Measurements from ENCODE around the gene LDHAL6B.

LDHAL6B gene

GRCh38 chr15:59178151-59178695 lies 28.4 kb upstream of the LDHAL6B start:
- DNase-seq, result peak; percentile 30 to 53

DNA sequence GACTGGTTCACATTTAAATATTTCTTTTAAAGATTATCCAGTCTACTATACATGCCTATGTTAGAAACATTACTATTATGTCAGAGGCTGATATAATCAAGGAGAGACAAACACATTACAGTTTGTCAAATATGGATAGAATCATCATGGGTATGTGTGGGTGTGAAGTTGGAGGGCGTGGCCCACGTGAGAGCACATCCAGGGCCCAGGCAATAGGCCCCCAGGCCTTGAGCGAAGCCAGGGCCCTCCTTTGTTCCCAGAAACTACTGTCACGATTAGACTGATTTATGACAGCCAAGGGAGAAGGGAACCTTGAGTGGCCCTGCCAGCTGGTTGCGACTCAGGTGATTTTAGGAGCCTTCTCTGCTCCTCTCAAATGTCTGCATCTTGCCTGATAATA lies 26.9 kb upstream of the LDHAL6B start:
- DNase-seq, result no peak

- DNase-seq, result no peak
Measured at GRCh38 chr15:59180945-59181600, 25.6 kb upstream of the LDHAL6B start.

- no peak for DNase-seq
Measured at GRCh38 chr15:59185725-59186124, 20.9 kb upstream of the LDHAL6B start.

DNA sequence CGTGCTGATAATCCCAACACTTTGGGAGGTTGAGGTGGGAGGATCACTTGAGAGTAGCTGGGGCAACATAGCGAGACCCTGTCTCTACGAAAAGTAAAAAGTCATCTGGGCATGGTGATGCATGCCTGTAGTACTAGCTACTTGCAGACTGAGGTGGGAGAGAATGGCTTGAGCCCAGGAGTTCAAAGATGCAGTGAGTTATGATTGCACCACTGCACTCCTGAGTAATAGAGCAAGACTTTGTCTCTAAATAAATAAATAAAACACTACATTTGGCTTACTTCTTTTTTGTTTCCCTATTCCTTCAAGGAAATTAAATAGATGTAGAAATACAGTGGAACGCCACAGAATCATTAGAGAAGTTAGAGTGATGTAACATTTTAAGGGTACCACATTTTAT lies 20.1 kb upstream of the LDHAL6B start:
- DNase-seq, result no peak

DNA sequence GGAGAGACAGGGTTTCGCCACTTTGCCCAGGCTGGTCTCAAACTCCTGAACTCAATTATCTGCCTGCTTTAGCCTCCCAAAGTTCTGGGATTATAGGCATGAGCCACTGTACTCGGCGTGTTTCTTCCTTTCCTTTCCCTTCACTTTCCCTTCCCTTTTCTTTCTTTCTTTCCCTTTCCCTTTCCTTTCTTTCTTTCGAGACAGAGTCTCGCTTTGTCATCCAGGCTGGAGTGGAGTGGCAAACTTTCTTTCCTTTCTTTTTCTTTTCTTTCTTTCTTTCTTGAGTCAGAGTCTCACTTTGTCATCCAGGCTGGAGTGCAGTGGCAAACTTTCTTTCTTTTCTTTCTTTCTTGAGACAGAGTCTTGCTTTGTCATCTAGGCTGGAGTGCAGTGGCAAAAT lies 17.4 kb upstream of the LDHAL6B start:
- DNase-seq, result no peak

GRCh38 chr15:59190291-59190690 lies 16.4 kb upstream of the LDHAL6B start:
- DNase-seq, result no peak

- no peak for DNase-seq
Measured at GRCh38 chr15:59191855-59192237, 14.8 kb upstream of the LDHAL6B start.

DNA sequence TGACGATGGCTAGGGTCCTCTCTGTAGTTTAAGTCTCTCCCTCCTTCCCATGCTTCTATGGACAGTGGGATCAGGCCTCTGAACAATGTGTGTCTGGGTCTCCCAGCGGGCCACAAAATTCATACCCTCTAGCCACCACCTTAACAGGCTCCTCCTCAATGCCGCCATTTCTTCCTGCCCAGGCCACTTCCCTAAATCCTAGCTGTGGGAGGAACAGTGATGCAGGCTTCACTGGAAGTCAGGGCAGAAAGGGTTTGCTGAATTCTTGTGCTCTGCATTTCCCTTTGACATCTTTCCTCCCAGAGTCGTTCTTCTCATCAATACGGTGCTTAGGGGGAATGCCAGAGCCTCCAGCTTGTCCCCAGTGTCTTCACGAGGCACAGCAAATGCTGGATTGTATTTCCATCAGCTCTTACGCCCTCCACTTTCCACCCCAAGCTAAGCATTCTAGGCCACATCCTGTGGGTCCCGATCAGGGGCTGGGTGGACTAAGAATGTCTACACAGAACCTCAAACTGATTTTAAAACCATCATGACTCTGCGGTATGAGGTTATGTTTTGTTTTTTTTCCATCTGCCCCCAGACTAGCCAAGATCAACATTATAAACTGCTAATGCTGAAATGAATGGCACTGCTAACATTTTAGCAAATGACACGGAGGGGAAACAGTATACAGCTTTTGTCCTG lies 11.9 kb upstream of the LDHAL6B start:
- no peak for DNase-seq

DNA sequence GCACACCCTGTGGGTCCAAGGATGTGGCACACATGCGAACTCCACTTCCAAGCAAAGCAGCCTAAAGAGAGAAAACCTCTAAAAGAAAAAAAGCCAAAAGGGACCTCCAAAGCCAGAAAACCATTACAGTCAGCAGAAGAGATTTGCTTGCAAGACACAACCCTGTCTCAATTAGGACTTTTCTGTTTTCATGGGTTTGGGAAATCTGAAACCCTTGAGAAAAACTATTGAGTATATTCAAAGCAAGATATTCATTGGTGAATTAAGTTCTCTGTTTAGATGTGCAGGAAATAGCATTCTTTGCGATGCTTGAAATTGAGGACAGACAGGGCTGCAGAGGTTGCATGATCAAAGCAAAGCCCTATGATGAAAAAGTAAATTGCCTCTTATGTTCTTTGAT lies 10.2 kb upstream of the LDHAL6B start:
- DNase-seq, result no peak

- no peak for DNase-seq
Measured at GRCh38 chr15:59197454-59197853, 9.2 kb upstream of the LDHAL6B start.

DNA sequence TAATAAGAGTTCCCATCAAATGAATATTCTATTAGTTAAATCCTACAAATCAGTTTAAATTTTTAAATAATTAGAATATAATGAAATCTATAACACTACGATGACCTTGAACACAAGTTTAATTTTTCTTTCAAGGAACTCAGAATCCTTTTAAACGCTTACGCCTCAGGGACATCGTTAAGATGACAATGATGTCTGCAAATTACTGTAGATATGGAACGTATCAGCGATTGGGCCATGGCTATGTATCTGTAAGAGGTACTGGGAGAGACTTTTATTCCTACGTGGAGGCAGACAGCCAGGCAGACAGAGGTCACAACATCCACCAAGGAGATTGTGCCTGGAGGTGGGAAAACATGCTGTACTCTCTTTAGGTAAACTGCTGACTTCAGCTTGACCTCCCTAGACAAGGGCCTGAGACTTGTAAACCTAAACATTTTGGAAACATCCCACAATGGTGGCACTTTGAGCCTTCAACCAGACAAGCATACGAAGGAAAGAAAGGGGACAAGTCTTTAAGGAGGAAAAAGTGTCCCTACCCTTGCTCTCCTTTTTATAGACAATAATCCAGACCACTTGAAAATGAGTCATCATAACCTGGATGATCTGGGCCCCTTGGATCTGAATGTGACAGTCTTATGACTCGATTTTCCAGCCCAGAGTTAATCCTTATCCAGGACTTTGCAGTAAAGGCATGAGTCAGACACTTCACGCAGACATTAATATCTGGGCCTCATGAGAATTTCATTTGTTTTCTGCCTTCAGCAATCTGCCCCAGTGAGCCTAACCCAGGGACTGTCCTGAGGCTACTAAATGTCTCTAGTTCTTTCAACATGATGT lies 6.8 kb upstream of the LDHAL6B start:
- DNase-seq, result no peak

DNA sequence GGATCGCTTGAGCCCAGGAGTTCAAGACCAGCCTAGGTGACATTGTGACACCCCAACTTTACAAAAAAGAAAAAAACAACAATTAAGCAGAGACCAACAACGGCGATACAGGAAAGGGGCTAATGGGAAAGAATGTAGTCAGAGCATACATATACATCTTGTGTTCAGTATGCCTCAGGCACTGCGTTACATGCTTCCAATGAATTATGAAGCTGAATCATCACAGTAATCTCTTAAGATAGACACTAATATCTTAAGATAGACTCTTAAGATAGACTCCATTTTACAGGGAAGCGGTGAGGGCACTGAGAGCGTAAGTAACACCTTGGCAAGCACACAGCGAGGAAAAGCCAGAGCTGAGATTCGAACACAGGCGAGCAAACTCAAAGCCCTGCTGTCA lies 6.1 kb upstream of the LDHAL6B start:
- no peak for DNase-seq

GRCh38 chr15:59203008-59203407 lies 3.6 kb upstream of the LDHAL6B start:
- DNase-seq, result no peak

GRCh38 chr15:59203657-59204056 lies 3.0 kb upstream of the LDHAL6B start:
- DNase-seq, result no peak

DNA sequence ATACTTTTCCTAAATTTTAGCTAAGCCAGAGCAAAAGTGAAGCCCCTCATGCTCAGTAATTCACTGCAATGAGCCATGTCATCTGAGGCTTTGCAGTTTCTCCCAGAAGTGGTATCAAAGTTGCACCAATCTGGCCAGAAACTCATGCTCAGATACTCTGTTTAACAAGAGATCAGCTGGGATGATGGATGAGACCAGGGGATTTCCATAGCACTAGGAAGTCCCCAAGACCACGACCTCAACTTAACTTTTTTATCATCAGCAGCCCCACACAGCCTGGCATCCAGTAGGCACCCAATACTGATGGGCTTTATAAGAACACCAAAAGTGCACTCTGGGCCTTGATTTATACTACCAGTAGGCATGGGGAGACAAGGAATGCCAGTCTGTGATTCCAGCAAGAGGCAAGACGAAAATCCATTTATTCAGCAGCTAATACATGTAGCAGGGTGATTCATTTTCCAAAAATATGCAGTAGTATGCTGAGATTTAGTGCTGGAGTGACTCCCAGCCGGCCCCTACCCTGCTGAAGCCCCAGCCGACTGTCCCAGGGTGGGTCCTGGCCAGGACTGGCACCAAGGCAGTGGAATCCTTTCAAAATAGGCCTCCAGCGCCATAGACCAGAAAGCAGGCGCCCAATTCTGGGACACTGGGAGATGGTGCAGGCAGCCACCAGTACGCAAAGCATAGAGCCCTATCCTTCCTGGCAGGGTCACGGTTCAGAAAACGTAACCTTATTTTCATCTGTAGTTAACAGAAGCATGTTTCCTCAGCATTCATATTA lies 612 bp upstream of the LDHAL6B start:
- no peak for DNase-seq

DNA sequence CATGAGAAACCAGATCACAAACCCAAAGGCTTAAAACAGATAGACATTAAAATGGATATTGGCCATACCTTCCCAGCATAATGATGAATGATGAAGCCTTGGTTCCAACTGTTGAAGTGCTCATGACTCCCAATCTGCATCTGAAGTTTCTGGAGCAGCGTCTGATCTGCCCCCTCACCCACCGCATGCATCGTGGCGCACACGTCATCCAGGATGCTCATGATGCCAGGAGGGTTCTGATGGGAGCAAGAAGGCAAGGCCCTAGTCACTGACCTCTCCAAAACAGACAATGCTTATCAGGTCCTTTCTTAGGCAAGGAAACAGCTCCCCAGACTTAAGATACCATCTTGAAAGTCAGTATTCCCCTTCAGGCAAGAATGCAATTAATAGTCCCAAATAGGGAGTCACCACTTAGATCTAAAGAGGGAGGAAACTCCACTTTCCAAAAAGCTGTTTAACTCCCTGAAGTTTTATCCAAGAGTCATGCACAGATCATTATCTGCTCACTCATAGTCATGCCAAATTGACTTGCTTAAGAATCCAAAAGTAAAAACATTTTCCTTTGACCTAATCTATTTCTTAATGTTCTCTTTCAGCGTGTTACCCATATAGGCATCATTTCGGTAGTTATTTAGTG lies 2.1 kb downstream of the LDHAL6B start:
- no peak for DNase-seq

DNA sequence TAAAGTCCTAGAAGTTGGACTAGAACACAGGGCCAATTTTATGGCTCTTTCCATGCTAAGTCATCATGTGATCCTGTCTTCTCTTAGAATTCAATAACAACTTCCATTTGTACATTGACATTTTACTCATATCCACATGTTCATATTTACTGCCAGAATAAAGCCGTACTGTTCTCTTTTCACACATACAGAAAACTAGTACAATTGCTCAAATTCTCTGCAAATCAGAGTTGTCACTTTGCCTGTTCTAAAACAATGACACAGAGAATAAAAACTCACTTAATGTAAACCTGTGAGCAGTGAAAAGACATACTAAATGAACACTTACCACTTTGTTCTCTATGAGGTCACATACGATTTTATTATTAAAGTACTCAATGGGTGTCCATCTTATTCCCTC lies 3.5 kb downstream of the LDHAL6B start:
- no peak for DNase-seq

GRCh38 chr15:59216911-59217310 lies 10.3 kb downstream of the LDHAL6B start:
- no peak for DNase-seq

DNA sequence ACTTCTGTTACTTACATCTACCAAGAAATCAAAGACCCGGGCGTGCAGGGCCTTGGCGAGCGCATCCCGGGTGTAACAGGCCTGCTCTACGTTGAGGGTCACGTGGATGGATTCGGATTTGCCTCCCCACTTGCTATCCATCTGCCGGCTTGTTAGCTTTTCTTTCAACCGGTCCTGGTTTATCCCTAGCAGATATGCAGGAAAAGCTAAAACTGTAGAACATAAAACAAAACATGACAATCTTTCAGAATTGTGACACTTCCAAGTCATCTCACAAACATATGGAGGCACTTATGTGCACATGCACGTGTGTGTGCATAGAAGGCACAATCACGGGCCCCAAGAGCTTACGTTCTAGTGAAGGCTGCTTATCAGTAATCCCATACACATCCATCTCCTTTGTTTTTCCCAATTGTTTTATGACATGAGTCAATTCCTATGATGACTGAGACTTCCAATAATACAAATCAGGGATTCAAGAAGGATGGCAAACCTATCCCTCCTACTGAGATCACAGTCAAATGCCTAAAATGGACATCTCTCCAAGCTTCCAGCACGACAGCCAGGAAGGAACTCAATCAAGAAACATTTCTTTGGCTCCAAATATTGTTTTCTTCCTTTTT lies 11.3 kb downstream of the LDHAL6B start:
- DNase-seq, result no peak

GRCh38 chr15:59218710-59219109 lies 12.1 kb downstream of the LDHAL6B start:
- no peak for DNase-seq

All from SHP77 (cell line).